NCI-H2227 (cell line): Measurements from ENCODE around the gene ACTL6B.
"Not testable (repeated sequence)": the region's sequence is repeated elsewhere in the genome, so short reads cannot be mapped to it uniquely, and the experiment has no call there.

Experiments used
- DNase-seq: peaks from one replicate; lab custom pipeline; 2025; ENCODE audit not compliant: unreplicated experiment; lab: John Stamatoyannopoulos, UW

Gene ACTL6B

DNA sequence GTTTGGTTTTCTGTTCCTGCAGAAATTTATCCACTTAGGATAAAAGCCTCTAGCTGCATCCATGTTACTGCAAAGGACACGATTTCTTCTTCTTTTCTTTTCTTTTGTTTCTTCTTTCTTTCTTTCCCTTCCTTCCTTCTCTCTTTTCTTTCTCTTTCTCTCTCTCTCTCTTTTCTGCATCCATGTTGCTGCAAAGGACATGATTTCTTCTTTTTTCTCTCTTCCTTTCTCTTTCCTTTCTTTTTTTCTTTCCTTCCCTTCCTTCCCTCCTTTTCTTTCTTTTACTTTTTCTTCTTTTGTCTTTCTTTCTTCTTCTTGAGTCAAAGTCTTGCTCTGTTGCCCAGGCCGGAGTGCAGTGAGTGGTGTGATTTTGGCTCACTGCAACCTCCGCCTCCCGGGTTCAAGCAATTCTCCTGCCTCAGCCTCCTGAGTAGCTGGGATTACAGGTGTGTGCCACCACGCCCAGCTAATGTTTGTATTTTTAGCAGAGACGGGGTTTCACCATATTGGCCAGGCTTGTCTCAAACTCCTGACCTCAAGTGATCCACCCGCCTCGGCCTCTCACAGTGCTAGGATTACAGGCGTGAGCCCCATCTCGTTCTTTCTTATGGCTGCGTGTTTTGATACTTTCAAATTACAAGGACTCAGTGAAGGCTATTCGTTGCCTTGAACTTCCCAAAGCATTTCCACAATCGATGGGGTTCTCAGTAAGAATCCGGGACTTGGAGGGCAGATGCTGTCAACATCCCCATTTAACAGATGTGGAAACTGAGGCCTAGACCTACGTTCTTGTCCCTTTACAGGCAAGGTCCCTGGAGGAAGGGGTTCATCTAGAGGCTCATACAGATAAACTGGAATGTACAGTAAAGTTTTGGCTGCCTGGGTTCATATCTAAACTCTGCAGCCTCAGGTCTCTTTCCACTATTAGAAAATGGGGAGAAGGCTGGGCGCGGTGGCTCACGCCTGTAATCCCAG lies 15.4 kb upstream of the ACTL6B start:
- no peak for DNase-seq

DNA sequence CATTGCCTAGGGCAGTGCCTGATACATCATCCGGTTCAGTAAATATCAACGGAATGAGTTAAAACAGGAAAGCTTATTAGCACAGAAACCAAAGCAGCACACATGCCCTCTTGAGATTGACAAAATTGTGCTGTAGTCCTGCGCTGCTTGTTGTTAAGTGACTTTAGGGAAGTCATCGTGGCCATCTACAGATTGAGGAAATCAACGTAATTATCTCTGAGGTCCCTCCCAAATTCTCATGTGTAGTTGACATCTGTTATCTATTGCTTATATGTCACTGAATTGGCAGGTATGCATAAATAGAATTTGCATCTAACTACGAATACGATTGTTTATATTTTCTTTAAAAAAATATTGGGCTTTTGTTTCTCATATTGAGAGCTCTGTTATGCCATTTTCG lies 13.8 kb upstream of the ACTL6B start:
- DNase-seq, result no peak

DNA sequence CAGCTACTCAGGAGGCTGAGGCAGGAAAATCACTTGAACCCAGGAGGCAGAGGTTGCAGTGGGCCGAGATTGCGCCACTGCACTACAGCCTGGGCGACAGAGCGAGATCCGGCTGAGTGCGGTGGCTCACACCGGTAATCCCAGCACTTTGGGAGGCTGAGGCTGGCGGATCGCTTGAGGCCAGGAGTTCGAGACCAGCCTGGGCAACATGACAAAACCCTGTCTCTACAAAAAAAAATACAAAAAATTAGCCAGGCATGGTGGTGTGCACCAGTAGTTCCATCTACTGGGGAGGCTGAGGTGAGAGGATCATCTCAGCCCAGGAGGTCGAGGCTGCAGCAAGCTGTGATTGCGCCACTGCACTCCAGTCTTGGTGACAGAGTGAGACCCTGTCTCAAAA lies 12.9 kb upstream of the ACTL6B start:
- DNase-seq, result not testable (repeated sequence)

DNA sequence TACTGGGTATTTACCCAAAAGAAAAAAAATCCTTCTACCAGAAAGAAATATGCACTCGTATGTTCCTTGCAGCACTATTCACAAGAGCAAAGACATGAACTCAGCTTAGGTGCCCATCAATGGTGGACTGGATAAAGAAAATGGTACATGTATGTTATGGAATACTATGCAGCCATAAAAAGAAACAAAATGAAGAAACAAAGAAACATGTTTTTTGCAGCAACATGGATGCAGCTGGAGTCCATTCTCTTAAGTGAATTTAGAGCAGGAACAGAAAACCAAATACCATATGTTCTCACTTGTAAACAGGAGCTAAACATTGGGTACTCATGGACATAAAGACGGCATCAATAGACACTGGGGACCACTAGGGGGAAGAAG lies 11.8 kb upstream of the ACTL6B start:
- no peak for DNase-seq

DNA sequence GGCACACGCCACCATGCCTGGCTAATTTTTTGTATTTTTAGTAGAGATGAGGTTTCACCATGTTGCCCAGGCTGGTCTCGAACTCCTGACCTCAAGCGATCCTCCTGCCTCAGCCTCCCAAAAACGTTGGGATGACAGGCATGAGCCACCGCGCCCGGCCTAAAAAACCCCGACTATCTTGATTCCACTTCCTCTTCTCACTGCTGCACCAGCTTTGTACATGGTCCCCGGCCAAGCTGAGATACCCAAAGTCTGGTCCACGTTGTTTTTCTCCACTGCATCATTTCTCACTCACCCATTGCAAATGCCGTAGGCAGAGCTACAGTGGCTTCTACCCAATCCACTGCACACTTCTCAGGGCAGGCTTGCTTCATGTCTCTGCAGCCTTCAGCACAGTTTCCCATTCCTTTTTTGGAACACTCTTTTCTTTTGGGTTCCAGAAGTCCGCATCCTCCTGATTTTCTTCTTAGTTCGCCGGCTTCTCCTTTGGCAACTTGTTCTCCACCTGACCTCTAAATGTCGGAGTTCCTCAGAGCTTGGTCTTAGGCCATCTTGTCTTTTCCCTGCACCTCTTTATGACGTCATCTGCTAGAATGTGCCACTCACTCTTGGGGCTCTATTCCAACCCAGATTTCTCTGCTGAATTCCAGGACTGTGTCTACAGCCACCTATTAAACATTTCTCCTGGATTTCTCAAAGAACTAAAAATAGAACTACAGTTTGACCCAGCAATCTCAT lies 11.3 kb upstream of the ACTL6B start:
- no peak for DNase-seq

DNA sequence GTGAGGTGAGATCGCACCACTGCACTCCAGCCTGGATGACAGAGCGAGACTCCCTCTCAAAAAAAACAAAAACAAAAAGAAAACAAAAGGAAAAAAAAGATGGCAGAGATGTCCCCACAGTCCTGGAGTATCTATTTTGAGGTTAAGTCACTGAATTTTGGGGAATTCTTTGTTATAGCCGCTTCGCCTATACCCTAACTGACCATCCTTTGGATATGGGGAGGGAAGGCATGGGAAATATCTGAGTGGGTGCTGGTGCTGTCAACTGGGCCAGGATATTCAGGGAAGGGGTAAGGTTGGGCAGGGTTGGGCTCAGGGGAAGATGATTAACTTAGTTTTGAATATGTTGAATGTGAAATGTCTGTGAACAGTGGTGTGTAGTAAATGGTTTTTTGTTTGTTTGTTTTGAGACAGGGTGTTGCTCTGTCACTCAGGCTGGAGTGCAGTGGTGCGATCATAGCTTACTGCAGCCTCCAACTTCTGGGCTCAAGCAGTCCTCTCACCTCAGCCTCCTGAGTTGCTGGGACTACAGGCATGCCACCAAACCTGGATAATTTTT lies 9.0 kb upstream of the ACTL6B start:
- DNase-seq, result no peak

DNA sequence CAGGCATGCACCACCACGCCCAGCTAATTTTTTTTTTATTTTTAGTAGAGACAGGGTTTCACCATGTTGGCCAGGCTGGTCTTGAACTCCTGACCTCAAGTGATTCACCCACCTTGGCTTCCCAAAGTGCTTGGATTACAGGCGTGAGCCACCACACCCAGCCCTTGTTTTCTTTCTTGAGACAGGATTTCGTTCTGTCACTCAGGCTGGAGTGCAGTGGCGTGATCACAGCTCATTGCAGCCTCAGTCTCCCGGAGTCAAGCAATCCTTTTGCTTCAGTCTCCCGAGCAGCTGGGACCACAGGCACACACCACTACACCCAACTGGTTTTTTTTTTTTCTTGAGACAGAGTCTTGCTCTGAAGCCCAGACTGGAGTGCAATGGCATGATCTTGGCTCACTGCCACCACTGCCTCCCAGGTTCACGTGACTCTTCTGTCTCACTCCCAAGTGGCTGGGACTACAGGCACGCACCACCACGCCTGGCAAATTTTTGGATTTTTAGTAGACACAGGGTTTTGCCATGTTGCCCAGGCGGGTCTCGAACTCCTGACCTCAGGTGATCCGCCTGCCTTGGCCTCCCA lies 6.0 kb upstream of the ACTL6B start:
- DNase-seq, result not testable (repeated sequence)

DNA sequence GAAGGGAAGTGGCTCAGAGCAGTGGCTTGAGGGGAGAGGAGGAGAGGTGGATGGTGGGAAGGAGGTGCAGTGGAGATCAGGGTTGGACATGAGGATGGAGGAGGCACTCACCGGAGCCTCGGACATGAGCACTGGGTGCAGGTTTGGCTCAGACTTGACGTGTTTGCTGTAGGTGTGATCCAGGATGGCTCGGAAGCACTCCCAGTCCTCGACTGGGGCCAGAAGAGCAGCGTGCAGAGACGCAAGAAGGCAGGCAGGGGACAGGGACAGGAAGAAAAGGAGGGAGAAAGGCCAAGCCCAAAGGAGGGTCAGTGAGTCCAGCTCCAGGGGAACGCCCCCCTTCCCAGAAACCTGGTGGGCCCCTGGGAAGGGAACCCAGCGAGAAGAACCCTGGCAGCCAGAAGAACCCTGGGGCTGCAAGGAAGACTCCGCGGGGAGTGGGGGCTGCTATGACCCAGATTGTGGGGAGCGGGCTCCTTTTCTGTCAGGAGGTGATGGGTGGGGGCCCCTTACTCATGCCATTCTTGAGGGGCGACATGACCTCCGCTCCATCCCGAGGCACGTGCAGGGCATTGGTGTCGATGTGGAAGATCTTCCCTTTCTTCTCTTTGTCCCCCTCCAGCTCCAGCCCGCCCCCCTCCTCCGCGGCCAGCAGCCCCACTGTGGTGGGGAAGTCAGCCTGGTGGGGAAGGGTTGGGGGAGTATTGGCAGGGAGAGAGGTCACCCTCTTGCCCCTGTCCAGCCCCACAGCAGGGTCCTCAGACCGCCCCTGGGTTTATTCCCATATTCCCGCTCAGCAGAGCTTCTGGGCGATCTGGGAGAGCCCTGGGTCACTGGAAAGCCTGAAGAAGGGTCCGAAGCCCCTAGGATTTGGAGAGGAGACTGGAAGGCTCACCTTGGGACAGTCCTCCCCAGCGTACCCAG lies 1.1 kb downstream of the ACTL6B start:
- no peak for DNase-seq

DNA sequence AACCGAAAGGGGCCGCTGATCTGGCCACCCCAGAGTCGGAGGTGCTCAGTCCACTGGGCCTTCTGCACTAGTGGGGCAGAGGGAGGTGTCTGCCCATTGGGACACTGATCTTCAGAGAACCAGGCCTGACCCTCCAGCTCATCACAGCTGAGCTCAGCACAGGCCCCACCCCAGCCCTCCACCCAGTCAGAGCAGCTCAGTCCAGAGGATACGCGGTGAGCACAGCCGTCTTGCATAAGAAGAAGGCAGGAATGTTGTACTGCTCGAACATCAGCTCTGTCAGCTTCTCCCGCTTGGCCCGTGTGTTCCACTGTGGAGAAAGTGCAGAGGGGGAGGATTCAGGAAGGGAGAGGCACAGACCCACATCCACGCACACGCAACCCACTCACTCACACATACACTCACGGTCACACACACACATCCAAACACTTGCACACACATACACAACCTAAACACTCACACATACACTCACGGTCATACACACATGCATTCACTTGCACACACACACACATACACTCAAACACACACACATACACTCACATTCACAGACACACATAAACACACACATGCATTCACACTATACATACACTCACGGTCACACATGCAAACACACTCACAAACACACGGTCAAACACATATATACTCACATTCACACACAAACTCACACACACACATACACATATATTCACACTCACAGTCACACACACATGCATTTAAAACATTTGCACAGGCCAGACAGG lies 6.3 kb downstream of the ACTL6B start:
- DNase-seq, result no peak

DNA sequence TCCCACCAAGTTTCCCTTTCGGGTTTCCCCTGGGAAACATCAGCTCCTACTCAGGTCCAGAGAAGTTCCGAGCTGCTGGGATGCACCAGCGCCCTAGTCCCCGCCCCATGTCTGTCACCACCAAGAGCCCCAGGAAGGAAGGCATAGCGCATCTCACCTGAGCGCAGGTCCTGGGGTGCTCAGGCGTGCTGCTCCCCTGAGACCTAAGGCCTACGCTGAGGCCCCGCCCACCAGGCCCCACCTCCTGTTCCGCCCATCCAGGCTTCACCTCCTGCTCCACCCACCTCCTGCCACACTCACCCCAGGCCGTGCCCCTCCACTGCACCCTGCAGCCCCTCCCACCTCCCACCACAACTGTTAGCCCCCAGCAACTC lies 13.7 kb downstream of the ACTL6B start:
- DNase-seq, result no peak

DNA sequence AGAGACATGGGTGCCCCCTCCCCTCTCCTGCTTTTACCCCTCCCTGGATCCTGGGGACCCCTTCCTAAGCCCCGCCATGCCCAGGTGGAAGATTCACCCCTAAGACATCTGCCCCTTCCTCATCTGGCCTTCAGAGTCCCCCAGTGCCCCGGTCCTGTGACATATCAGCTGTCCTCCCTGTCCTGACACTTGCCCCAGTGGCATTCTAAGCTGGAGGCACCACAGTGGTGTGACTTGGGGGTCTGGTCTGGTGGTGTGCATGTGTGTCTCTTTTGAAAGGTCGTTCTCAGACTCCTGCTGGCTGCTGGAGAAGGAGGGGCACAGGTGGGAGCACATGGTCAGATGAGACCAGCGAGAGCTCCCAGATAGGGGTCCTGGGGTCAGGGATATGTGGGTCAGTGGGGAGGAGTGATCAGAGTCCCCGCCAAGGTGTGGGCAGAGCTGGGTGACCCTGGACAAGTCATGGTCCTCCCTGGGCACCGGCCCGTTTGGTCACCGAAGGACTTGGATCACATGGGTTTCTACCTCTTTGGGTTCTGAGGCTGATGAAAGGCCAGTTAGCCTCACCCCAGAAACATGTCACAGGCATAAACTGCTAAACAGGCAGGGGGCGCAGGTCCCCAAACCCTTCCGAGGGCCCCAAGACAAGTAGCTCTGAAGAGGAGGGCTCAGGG lies 14.3 kb downstream of the ACTL6B start:
- no peak for DNase-seq

DNA sequence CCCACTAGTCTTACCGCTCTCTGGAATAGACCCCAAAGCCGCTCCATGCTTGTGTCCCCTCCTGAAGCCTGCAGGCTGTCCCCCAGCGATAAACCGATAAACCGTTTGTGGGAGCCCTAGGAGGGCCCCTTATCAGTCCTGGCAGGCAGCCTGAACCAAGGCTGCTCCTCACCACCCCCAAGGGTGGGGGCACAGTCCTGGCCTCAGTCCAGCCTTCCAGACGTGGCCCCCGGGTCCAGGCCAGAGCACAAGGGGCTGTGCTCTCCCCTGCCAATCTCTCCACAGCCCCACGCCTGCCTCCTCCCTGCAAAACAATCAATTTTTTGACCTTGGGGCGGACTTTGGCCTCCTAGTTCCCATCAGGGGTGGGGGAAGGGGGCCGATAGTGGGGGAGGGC lies 14.8 kb downstream of the ACTL6B start, which contains the start of gene TFR2:
TFR2 (minus strand) TSS at position 90 of the 397 bp plus-strand sequence; CDS start at position 47, 43 bp downstream.
- no peak for DNase-seq

DNA sequence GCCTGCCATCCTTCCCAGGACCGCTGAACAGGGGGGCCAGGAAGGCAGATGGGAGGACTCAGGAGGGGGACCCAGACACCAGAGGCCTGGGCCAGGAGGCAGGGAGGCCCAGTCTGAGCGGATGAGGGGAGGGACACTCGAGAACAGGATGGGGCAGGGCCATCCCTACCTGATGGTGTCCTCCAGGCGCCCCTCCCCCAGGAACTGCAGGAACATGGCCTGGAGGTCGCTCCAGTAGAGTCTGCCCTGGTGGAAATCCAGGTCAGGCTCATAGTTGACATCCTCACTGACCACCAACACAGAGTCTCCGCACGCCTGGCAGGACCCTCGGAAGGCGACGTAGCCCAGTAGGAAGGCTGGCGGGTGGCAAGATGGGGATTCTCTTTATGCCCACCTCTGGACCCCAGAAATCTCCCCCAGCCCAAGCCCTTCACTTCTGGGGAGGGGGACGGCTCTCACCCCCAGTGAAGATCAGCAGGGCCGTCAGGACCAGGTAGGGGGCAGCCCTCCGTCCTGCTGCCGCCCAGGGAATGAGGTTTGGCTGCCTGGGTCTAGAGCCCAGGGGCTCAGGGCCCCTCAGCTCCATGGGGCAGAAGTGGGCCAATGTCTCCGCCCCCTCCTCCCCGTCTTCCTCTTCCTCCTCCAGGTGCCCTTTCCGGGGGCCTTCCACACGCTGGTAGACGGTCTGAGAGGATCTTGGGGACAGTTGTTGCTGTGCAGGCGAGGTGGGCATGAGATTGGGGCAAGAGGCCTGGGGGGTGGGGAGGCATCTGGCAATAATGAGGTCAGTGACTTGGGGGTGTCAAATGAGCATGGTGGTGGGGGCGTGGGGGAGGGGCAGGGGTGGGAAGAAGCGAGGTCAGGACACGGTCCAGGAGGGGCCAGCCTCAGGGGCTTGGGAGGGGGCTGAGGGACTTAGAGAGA lies 15.5 kb downstream of the ACTL6B start:
- DNase-seq, result no peak

DNA sequence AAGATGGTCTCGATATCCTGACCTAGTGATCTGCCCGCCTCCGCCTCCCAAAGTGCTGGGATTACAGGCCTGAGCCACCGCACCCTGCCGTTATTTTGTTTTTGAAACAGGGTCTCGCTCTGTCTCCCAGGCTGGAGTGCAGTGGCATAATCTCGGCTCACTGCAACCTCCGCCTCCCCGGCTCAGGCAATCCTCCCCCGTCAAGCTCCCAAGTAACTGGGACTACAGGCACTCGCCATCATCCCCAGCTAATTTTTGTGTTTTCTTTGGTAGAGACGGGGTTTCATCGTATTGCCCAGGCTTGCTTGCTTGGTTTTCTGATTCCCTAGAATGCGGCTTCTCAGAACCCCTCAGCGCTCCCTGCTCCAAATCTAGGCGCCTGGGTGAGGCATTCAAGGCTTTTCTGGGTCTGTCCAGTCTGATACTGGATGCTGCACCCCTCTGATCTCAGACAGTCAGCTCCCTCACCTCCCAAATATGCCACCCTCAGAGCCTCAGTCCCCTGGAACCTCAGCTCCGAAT lies 16.2 kb downstream of the ACTL6B start:
- DNase-seq, result no peak

DNA sequence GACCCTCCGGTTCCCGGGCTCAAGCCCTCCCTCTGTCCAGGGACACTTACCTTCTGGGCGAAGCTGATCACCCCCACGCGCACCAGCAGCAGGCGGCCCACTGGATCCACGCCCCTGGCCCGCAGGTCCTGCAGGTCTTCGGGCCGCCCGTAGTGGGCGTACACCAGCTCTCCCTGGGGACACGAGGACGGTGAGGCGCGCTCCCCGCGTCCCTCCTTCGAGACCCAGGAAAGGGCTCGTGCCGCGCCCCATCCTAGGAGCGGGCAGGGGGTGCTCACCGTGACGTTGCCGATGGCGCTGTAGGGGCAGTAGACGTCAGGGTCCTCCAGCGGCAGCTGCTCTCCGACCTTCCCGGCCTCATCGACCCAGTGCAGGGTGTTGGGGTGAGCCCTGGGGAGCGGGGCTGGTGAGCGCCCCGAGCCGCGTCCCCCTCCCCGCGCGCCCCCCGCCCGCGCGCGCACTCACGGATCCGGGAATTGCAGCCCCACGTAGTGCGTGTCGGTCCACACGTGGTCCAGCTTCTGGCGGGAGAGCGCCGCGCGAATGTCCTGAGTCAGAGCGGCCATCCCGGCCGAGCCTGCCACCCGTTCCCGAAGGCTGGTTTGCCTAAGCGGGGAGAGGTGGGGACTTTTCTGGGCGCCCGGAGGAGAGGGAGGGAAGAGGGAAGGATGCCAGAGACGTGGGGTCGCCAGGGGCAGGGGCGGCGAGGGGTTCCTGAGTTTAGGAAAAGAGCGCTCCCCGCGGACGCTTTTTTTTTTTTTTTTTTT lies 23.1 kb downstream of the ACTL6B start:
- peak; percentile 70 for DNase-seq

DNA sequence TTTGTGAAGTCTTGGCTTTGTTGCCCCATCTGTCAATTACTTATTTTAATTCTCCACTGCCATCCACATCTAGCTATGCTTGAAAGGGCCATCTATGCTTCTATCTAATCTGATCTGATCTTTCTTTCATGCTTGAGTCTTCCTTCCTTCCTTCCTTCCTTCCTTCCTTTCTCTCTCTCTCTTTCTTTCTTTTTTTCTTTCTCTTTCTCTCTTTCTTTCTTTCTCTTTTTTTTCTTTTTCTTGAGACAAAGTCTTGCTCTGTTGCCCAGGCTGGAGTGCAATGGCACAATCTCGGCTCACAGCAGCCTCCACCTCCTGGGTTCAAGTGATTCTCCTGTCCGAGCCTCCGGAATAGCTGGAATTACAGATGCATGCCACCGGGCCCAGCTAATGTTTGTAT lies 26.2 kb downstream of the ACTL6B start:
- DNase-seq, result no peak

DNA sequence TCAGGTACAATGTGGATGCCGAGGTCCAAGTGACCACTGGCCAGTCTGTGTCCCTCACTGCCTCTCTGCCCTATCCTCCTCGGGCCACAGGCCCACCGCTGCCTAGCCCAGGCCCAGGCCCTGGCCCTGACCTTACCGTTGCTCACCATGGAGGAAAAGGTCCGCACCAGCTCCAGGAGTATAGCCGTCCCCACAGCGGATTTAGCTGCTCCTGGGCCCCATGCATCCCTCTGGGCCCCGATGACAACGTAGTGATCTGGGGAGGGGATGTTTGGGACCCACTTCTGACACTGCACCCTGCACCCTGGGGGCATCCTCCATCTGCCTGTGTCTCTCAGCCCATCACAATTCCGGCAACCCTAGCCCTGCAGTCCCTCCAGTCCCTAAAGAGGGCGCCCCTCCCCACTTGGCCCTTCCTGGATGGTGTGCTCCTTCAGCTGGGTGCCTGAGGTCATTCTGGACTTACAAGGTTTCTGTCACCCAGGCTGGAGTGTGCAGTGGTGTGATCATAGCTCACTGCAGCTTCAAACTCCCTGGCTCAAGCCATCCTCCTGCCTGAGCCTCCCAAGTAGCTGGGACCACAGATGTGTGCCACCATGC lies 27.0 kb downstream of the ACTL6B start:
- DNase-seq, result peak; percentile 36
